ENCODE results near the gene ZNF511. TPM values are rescaled to one million over a fixed set of nuclear protein-coding genes. Genes with fewer than 3 reads are reported as not detected.
"Not testable (repeated sequence)": the region's sequence is repeated elsewhere in the genome, so short reads cannot be mapped to it uniquely, and the experiment has no call there.

The ZNF511 gene
- total RNA-seq, 1 donor from 2014 or later = 44.8 TPM

- intact Hi-C loops (cut with DNase I) = no loop called here
- DNase-seq (no peak), ATAC-seq (ENCODE audit: poor library complexity) (no peak)
These were observed 1.1 kb downstream of the ZNF511 start for GRCh38 chr10:133309720-133310398.

DNA sequence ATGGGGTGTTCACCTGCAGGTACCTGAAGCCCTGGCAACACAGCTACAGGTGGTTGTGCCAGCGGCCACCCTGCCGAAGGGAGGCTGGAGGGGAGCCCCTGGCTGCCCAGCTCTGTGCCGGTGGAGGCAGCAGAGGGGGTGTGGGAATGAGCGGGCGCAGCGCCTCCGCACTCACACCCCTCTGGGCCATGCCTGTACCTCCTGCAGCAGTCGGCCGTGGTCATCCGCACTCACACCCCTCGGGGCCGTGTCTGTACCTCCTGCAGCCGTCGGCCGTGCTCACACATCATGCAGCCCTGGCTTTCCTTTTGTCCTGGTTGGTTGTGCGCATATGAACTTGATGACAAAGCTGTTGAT lies 1.7 kb downstream of the ZNF511 start:
- no peak for DNase-seq
- intact Hi-C loops (cut with DNase I) = no loop called here
- no peak for ATAC-seq (ENCODE audit: poor library complexity)

DNA sequence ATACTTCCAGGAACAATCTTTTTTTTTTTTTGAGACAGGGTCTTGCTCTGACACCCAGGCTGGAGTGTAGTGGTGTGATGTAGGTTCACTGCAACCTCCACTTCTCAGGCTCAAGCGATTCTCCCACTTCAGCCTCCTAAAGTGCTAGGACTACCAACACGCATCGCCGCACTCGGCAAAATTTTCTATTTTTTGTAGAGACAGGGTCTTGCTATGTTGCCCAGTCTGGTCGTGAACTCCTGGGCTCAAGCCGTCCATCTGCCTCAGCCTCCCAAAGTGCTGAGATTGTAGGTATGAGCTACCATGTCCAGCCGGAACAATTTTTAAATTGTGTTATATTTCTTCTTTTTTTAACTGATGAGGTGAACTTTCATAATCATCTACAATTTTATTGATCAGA lies 2.1 kb downstream of the ZNF511 start:
- DNase-seq (no peak), ATAC-seq (ENCODE audit: poor library complexity) (no peak)
- intact Hi-C loops (cut with DNase I) = no loop called here

- intact Hi-C loops (cut with DNase I) = no loop called here
- DNase-seq (no peak), ATAC-seq (ENCODE audit: poor library complexity) (no peak)
These were observed 2.9 kb downstream of the ZNF511 start for GRCh38 chr10:133311570-133311969.

- DNase-seq (no peak), ATAC-seq (ENCODE audit: poor library complexity) (no peak)
- intact Hi-C loops (cut with DNase I) = no loop called here
These were observed 3.5 kb downstream of the ZNF511 start for GRCh38 chr10:133312016-133312768.

DNA sequence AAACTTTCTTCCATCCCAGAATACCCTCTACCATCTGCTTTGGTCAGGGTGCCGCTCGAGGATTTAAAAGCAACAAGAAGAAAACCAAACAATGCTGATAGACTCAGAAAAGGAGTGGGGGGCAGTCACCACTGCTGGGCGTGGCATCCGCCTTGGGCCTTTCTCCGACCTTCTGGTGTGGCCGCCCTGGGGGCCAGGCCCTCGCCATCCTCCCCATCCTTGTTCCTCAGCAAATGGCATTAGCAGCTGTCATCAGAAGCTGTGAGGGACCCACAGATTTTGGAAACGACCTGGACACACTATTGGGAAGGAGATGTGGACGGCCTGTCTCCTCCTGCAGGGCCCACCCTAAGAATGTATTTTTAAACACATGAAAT lies 4.0 kb downstream of the ZNF511 start:
- ATAC-seq (ENCODE audit: poor library complexity) = no peak
- DNase-seq = no peak
- intact Hi-C loops (cut with DNase I) = no loop called here

DNA sequence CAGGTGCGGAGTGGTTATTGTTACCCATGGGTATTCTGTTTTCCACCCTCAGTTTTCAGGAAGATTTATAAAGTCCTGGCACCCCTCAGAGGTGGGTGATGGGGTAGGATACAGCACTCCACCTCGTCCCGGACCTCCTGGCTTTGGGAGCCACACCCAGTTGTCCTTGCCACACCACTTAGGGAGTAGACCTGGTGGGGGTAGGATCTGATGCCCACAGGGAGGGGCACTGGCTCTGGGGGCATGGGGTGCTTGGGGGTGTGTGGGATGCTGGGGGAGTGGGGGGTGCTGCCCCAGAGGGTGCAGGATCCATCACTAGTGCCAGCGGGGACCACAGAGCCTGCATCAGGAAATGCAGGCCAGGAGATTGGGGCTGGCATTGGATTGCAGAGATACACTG lies 4.5 kb downstream of the ZNF511 start:
- ATAC-seq (ENCODE audit: poor library complexity) (no peak), DNase-seq (no peak)
- intact Hi-C loops (cut with DNase I) = no loop called here

GRCh38 chr10:133314911-133315310 lies 6.2 kb downstream of the ZNF511 start:
- no peak for ATAC-seq (ENCODE audit: poor library complexity)
- intact Hi-C loops (cut with DNase I) = no loop called here
- DNase-seq = no peak

DNA sequence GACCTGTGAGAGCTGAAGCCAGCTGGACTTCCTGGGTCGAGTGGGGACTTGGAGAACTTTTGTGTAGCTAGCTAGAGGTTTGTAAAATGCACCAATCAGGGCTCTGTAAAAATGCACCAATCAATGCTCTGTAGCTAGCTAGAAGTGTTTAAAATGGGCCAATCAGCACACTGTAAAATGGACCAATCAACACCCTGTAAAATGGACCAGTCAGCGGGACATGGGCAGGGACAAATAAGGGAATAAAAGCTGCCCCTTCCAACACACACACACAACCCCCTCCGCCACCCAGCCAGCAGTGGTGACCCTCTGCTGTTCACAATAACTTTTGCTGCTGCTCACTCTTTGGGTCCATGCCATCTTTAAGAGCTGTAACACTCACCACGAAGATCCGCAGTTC lies 7.1 kb downstream of the ZNF511 start:
- no peak for ATAC-seq (ENCODE audit: poor library complexity)
- intact Hi-C loops (cut with DNase I) = no loop called here
- DNase-seq = peak; percentile 17

DNA sequence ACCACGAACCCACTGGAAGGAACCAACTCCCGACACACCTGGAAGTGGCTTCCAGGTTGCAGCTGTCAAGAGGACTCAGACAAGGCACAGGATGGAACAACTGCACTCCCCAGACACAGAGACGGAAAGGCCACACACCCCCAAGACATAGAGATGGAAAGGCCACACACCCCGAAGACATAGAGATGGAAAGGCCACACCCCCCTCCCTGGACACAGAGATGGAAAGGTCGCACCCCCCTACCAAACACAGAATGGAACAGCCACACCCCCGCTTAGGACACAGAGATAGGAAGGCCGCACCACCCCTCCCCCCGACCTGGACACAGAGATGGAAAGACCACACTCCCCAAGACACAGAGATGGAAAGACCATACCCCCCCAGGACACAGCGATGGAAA lies 7.6 kb downstream of the ZNF511 start:
- ATAC-seq (ENCODE audit: poor library complexity) (no peak), DNase-seq (no peak)
- intact Hi-C loops (cut with DNase I) = no loop called here

DNA sequence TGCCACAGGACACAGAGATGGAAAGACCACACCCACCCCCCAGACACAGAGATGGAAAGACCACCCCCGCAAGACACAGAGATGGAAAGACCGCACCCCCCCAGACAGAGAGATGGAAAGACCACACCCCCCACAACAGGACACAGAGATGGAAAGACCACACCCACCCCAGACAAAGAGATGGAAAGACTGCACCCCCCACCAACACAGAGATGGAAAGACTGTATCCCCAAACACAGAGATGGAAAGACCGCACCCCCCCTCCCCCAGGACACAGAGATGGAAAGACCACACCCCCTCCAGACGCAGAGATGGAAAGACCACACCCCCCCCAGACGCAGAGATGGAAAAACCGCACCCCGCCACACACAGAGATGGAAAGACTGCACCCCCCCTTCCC lies 8.0 kb downstream of the ZNF511 start:
- DNase-seq (no peak), ATAC-seq (ENCODE audit: poor library complexity) (no peak)
- intact Hi-C loops (cut with DNase I) = no loop called here

DNA sequence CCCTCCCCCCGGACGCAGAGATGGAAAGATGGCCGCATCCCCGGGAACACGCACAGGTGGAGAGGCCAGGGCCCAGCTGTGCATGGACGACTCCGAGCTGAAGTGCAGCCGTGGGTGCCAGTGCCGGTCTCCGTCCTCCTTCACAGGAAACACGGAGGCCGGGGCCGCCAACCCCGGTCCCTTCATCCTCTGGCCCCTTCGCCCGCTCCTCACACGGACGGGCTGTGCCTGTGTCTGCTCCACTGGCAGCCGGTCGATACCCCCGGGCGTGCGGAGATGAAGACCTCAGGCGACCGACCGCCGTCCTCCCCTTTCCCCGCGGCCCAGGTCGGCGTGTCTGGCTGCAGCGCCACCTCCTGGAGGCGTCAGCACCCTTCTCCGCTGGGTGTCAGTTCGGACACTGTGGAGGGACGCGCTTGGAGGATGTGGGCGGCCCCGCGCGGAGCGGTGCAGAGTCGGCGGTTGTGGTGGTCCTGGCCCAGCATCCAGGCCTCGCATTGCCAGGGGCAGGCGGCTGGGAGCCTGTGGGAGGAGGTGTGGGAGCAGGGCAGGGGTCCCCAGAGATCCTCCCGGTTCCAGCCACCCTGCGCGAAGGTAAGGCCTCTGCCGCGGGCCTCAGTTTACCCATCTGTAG lies 9.9 kb downstream of the ZNF511 start:
- intact Hi-C loops (cut with DNase I) = no loop called here
- DNase-seq (peak; percentile 72), ATAC-seq (ENCODE audit: poor library complexity) (peak; percentile 91)

DNA sequence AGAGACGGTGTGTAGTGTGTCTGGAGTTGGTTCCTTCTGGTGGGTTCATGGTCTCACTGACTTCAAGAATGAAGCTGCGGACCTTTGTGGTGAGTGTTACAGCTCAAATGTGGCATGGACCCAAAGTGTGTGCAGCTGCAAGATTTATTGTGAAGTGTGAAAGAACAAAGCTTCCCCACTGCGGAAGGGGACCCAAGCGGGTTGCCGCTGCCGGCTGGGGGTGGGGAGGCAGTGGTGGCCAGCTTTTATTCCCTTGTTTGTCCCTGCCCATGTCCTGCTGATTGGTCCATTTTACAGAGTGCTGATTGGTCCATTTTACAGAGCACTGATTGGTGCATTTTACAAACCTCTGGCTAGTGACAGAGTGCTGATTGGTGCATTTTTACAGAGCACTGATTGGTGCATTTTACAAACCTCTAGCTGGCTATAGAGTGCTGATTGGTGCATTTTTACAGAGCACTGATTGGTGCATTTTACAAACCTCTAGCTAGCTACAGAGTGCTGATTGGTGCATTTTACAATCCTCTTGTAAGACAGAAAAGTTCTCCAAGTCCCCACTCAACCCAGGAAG lies 12.2 kb downstream of the ZNF511 start:
- ATAC-seq (ENCODE audit: poor library complexity); intact Hi-C loops (cut with DNase I); DNase-seq: not testable (repeated sequence)

DNA sequence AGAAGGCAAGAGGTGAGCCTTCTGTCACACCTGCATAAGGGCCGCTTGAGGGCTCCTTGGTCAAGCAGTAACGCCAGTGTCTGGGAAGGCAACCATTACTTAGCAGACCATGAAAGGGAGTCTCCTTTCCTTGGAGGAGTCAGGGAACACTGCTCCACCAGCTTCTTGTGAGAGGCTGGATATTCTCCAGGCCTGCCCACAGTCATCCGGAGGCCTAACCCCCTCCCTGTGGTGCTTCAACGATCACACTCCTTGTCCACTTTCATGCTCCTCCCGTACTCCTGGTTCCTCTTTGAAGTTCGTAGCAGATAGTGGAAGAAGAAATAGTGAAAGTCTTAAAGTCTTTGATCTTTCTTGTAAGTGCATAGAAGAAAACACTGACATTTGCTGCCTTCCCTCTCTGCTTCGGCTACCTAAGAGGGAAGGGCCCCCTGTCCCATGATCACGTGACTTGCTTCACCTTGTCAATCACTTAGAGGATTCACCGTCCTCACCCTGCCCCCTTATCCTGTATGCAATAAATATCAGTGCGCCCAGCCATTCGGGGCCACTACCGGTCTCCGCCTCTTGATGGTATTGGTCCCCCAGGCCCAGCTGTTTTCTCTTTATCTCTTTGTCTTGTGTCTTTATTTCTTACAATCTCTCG lies 13.5 kb downstream of the ZNF511 start:
- ATAC-seq (ENCODE audit: poor library complexity); intact Hi-C loops (cut with DNase I): not testable (repeated sequence)
- peak; percentile 3 for DNase-seq

DNA sequence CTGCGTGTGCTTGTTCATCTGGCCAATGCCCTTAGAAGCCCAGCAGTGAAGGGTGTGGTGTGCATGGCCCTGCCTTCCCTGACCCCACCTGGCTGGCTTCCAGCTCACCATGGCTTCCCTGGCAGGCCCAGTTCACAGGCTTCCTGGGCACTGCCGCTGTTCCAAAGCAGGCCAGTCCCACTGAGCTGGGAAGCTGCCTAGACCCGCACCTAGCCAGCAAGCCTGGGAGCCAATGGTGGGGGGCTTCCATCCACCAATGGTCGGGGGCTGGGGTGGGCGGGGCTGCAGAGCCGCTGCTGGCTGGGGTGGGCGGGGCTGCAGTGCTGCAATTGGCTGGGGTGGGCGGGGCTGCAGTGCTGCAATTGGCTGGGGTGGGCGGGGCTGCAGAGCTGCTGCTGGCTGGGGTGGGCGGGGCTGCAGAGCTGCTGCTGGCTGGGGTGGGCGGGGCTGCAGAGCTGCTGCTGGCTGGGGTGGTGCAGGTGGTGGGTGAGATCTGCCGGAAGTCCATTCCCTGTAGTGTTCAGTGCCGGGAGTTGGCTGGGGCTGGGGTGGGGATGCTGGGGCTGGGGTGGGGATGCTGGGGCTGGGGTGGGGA lies 15.6 kb downstream of the ZNF511 start:
- intact Hi-C loops (cut with DNase I) = no loop called here
- ATAC-seq (ENCODE audit: poor library complexity) (peak; percentile 82), DNase-seq (peak; percentile 76)

- ATAC-seq (ENCODE audit: poor library complexity) = peak; percentile 5
- intact Hi-C loops (cut with DNase I) = loop anchor here (5.0 kb wide), 1 partner anchor 282 kb away; no protein-coding TSS in a partner anchor
These were observed 16.1 kb downstream of the ZNF511 start for GRCh38 chr10:133324857-133325260.

GRCh38 chr10:133325440-133326222 lies 16.9 kb downstream of the ZNF511 start:
- ATAC-seq (ENCODE audit: poor library complexity) = peak; percentile 38
- DNase-seq = peak; percentile 45
- intact Hi-C loops (cut with DNase I) = loop anchor here (5.0 kb wide), 1 partner anchor 282 kb away; no protein-coding TSS in a partner anchor

More at GRCh38 chr10:133324857-133325260, 16.1 kb downstream of the ZNF511 start:
- no peak for DNase-seq

GRCh38 chr10:133326223-133326551 lies 17.5 kb downstream of the ZNF511 start:
- no peak for ATAC-seq (ENCODE audit: poor library complexity)
- intact Hi-C loops (cut with DNase I) = loop anchor here (5.0 kb wide), 1 partner anchor 281 kb away; no protein-coding TSS in a partner anchor
- DNase-seq = no peak

Data from Right ventricle myocardium superior (tissue), 1 donor.